GM19193 (cell line): Measurements from ENCODE around the gene EXOC7.

Source experiments
- POLR2A ChIP-seq: IDR thresholded peaks from 4 replicates; pipeline ENCODE4 v1.6.1; 2011; ENCODE audit not compliant: insufficient read depth, insufficient read length; ENCODE audit errors: extremely low read depth

EXOC7 gene

GRCh38 chr17:76141212-76142038 lies 37.8 kb upstream of the EXOC7 start, which contains the start of gene FOXJ1:
Gene FOXJ1, minus strand, starts transcription at chr17:76141245. Its CDS starts 850 bp downstream, at chr17:76140395.
- no peak for TF ChIP-seq POLR2A

- no peak for TF ChIP-seq POLR2A
Observed at GRCh38 chr17:76140661-76141211, 37.1 kb upstream of the EXOC7 start.

GRCh38 chr17:76139801-76140660 lies 36.4 kb upstream of the EXOC7 start:
- no peak for TF ChIP-seq POLR2A

- no peak for TF ChIP-seq POLR2A
Observed at GRCh38 chr17:76138896-76139752, 35.5 kb upstream of the EXOC7 start.

- TF ChIP-seq POLR2A = no peak
Observed at GRCh38 chr17:76138234-76138895, 34.8 kb upstream of the EXOC7 start.

GRCh38 chr17:76137351-76138233 lies 34.0 kb upstream of the EXOC7 start:
- TF ChIP-seq POLR2A = no peak

- TF ChIP-seq POLR2A = no peak
Observed at GRCh38 chr17:76137001-76137350, 33.4 kb upstream of the EXOC7 start.

- TF ChIP-seq POLR2A = no peak
Observed at GRCh38 chr17:76136276-76137000, 32.9 kb upstream of the EXOC7 start.

GRCh38 chr17:76135810-76136188 lies 32.2 kb upstream of the EXOC7 start:
- TF ChIP-seq POLR2A = no peak

- no peak for TF ChIP-seq POLR2A
Observed at GRCh38 chr17:76134911-76135809, 31.6 kb upstream of the EXOC7 start.

GRCh38 chr17:76132574-76133338 lies 29.2 kb upstream of the EXOC7 start:
- no peak for TF ChIP-seq POLR2A
